ENCODE measurements around the gene GRB7.

Gene GRB7

GRCh38 chr17:39775031-39775430 lies 37.3 kb downstream of the GRB7 start:
- DNase-seq = no peak

GRCh38 chr17:39776252-39776651 lies 38.5 kb downstream of the GRB7 start:
- DNase-seq = no peak

GRCh38 chr17:39777534-39778365 lies 40.0 kb downstream of the GRB7 start:
- DNase-seq = no peak

- no peak for DNase-seq
Measured at GRCh38 chr17:39781031-39781860, 43.5 kb downstream of the GRB7 start.

GRCh38 chr17:39781861-39782213 lies 44.1 kb downstream of the GRB7 start:
- DNase-seq = no peak

- DNase-seq = no peak
Measured at GRCh38 chr17:39782481-39782880, 44.7 kb downstream of the GRB7 start.

GRCh38 chr17:39782980-39783379 lies 45.2 kb downstream of the GRB7 start:
- DNase-seq = no peak

- DNase-seq = no peak
Measured at GRCh38 chr17:39787041-39787440, 49.3 kb downstream of the GRB7 start.

- no peak for DNase-seq
Measured at GRCh38 chr17:39787743-39788484, 50.2 kb downstream of the GRB7 start.

- no peak for DNase-seq
Measured at GRCh38 chr17:39791111-39791992, 53.6 kb downstream of the GRB7 start.

- DNase-seq = no peak
Measured at GRCh38 chr17:39792526-39793221, 54.9 kb downstream of the GRB7 start.

GRCh38 chr17:39793301-39793872 lies 55.6 kb downstream of the GRB7 start:
- no peak for DNase-seq

- no peak for DNase-seq
Measured at GRCh38 chr17:39794249-39794970, 56.7 kb downstream of the GRB7 start.

All from NCI-H446 treated with DMSO at 0.1 percent for 48 hours (cell line).